OCI-M1 (cell line): ENCODE data around the gene STX4.

Source experiments
- DNase-seq: peaks from one replicate; lab custom pipeline; 2025; lab: John Stamatoyannopoulos, UW

Gene STX4

GRCh38 chr16:31032736-31033708, at the start of gene STX4:
Gene STX4, plus strand, starts transcription at chr16:31033558. Its CDS starts 248 bp downstream, at chr16:31033806.
- peak; percentile 98 for DNase-seq

- DNase-seq, result no peak
These were observed 49.3 kb upstream of the STX4 start for GRCh38 chr16:30983898-30984610.

- peak; percentile 93 for DNase-seq
These were observed 48.5 kb upstream of the STX4 start, which contains the start of gene HSD3B7 for GRCh38 chr16:30984669-30985400. Gene HSD3B7, plus strand, starts transcription at chr16:30985207. Its CDS starts 452 bp downstream, at chr16:30985659.

- DNase-seq, result peak; percentile 51
These were observed 47.8 kb upstream of the STX4 start for GRCh38 chr16:30985401-30986128.

- no peak for DNase-seq
These were observed 47.0 kb upstream of the STX4 start for GRCh38 chr16:30986129-30986991.

GRCh38 chr16:30987581-30988190, 45.7 kb upstream of the STX4 start:
- DNase-seq, result no peak

- no peak for DNase-seq
These were observed 43.8 kb upstream of the STX4 start for GRCh38 chr16:30989469-30990047.

GRCh38 chr16:30990105-30990504, 43.3 kb upstream of the STX4 start:
- no peak for DNase-seq

GRCh38 chr16:30991052-30991451, 42.3 kb upstream of the STX4 start:
- no peak for DNase-seq

GRCh38 chr16:30992276-30992780, 41.0 kb upstream of the STX4 start:
- no peak for DNase-seq

GRCh38 chr16:30992931-30993816, 40.2 kb upstream of the STX4 start:
- DNase-seq, result peak; percentile 84

- no peak for DNase-seq
These were observed 37.4 kb upstream of the STX4 start for GRCh38 chr16:30995927-30996323.

GRCh38 chr16:30996324-30996984, 36.9 kb upstream of the STX4 start:
- no peak for DNase-seq

GRCh38 chr16:30996985-30997724, 36.2 kb upstream of the STX4 start:
- peak; percentile 71 for DNase-seq

- no peak for DNase-seq
These were observed 35.3 kb upstream of the STX4 start for GRCh38 chr16:30997725-30998711.
